GM19035 (cell line): ENCODE results near the gene GIGYF1.

ENCODE experiments used
- ATAC-seq: cut with Tn5 transposase; IDR thresholded peaks from one replicate; pipeline ENCODE4 v1.9.1; 2021; ENCODE audit not compliant: unreplicated experiment

GIGYF1 gene

DNA sequence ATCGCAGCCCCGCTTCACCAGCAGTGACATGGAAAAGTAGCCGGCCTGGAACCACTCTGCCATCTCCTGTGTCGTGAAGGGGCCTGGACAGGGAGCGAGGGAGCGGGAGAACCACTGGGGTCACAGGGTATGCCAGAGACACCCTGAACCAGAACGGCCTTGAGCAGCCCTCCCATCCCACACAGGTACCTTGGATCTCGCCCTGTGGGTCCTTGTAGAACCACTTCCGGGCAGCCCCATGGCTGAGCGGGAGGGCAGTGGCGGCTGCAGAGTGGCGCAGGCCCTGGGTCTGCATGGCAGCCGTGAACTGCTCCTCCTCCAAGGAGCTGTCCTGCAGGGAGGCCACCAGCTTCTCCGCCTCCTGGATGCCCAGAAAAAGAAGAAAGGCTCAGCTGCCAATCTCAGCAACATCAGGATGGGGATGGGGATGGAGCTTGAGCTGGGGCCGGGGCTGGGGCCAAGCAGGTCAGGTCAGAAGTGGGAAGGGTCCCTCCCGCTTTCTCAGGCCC is 9.5 kb downstream of the GIGYF1 start:
- no peak for ATAC-seq

DNA sequence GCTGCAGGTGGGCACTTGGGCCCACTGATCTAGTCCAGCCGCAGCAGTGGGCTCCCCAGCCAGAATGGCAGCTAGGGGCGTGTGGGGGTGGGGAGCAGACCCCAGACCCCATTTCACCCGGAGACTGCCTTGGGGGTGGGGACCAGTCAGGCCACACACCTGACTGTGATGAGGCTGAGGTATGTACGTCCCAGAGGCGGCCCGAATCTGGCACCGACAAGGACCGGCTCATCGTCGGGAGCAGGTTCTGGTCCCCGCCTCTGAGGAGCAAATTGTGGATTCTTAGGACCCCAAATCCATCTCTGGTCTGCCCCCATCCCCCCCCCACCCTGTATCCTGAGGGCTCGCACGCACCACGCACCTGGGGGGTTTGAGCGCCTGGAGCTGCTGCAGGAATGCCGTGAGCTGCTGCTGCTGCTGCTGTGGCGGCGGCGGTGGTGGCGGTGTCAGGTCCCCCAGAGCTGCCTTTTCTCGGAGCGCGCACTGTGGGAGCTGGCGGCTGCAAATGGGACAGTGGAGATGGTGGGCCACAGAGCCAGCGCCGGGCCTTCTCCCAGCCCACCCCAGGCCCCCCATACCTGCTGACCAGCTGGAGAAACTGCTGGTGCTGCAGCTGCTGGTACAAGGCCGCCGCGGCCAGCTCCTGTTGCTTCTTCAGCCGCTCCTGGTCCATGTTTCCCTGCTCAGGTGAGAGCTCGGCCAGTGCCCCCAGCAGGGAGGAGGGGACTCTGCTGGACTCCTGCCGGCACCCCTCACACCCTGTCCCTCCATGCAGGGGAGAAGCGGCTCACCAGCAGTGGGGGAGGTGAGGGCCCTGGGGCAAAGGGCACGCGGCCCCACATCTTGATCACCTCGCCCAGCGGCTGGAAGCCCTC is 10.2 kb downstream of the GIGYF1 start:
- ATAC-seq: no peak

DNA sequence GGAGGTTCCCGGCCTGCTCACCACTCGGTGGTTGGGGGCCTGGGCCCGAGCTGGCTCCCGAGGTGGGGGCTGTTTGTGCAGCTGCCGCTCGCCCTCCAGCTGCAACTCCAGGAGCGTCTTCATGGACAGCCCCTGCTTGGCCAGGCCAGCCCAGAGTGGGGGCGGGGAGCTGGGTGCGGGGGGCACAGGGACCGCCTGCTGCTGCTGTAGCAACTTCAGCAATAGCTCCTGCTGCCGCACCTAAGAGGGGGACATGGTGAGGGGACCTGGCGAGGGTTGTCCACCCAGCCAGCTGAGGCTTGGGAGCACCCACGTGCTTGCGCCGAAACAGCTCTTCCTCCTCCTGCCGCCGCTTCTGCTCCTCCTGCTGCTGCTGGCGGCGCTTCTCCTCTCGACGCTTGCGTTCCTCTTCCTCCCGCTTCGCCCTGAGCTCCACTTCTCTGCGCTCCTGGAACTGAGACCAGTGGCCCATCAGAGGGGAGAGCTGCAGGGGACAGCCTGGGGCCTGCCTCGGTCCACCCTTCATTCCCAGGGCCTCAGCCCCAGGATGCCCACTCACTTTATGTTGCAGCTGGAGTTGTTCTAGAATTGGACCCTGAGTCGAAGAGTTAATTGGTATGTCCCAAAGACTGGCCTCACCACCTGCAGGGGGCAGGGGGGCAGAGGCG is 10.9 kb downstream of the GIGYF1 start:
- no peak for ATAC-seq

DNA sequence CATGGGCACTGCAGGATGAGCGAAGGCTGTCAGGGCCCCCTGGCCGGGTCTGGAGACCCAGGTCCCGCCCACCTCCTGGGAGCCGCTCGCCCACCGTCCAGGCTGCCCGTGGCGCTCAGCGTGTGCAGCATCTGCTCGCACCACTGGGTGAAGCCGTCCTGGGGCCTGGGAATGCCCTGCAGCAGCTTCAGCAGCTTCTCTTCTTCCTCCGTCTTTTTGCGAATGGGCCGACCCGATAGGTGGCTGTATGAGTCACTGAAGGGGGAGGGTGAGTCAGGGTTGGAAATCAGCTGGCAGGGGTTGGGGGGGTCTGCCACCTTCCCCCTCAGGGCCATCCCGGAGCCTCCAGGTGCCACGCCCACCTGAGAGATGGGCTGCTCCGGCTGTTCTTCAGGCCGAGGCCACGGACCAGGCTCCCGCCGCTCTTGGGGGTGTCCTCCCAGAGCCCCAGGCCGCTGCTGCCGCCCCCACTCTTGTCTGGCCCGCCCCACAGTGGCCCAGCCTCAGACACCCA is 11.8 kb downstream of the GIGYF1 start:
- no peak for ATAC-seq

DNA sequence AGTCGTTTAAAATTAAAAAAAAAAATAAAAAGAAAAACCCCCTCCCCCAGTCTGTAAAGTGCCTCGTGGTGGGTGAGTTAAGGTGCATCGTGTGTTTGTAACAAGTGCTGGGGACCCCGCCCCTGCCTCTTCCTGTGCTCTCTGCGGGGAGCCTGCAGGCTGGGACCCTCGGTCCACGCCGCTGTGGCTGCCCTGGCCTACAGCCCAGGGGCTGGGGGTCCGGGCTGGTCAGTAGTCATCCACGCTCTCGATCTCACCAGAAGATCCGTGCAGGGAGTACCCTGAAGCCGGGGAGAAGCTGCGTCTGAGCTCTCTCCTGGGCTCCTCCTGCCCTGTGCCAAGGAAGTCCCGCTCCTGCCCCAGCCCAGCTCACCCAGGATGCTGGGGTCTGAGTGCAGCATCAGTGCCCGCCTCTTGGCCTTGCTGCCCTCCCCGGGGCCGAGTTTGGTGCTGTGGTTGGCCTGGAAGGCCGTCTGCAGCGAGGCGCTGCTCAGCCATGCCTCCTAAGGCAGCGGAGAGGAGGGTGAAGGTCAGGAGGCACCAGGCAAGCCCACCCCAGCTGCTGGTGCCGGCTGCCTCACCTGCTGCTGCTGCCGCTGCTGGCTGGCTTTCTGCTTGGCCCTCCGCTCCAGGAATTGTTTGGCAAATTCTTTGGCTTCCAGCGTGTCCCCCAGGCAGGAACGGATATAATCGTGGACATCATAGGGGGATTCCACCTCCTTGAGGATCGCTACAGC is 12.4 kb downstream of the GIGYF1 start:
- ATAC-seq: no peak

DNA sequence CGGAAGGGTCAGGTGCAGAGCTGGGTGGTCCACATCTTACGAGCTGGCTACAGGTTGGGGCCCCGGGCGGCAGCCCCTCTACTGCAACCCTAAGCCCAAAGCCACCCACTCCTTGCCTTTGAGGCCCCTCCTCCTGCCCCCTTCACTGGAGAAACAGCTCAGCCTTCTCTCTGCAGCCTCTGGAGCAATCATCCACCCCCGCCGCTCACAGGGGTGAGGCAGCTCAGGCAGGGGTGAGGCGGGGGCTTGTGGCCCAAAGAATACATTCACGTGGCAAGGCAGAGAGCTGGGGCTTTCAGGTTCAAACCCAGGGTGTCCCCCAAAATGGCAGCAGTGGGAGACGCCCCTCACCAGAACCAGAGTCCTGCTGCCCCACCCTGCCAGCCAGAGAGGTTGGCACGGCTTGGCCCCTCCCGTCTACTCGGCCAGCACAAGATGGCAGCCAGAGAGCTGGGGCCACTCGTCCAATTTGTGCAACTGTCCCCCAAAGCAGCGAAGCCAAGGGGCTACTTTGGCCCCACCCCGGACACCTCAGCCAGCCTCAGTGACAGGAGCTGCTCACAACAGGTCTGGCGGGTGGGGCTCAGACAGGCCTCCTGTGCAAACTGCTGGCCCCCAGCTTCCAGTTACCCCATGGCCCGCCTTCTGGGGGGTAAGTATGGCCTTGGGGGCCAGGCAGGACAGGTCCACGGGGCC is 13.3 kb downstream of the GIGYF1 start:
- no peak for ATAC-seq

DNA sequence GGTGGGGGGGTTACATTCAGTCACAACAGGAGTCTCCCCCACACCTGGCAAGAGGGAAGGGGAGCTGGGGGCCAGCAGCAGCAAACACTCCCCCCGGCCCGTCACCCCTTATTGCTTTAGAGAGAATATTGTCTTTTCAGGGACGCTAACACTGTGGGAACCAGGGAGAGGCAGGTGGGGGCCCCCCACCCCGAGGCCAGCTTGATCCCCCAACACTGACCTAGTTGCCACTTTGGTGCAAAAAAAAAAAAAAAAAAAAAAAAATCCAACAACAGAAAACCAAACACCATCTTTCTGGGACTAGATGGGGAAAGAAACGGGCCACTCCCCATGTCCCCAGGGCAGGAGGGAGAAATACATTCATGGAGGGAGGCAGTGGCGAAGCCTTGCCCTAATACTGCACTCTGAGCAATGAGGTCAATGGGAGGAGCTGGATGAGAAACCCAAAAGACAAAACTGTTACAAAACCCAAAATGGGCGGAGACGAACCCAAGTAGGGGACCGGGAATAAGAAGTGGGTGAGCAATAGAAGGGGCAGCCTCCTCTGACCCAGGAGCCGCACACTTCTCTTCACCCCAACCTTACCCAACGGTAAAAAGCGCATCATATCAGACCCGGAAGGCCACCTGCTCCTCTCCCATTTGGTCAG is 14.0 kb downstream of the GIGYF1 start:
- no peak for ATAC-seq

DNA sequence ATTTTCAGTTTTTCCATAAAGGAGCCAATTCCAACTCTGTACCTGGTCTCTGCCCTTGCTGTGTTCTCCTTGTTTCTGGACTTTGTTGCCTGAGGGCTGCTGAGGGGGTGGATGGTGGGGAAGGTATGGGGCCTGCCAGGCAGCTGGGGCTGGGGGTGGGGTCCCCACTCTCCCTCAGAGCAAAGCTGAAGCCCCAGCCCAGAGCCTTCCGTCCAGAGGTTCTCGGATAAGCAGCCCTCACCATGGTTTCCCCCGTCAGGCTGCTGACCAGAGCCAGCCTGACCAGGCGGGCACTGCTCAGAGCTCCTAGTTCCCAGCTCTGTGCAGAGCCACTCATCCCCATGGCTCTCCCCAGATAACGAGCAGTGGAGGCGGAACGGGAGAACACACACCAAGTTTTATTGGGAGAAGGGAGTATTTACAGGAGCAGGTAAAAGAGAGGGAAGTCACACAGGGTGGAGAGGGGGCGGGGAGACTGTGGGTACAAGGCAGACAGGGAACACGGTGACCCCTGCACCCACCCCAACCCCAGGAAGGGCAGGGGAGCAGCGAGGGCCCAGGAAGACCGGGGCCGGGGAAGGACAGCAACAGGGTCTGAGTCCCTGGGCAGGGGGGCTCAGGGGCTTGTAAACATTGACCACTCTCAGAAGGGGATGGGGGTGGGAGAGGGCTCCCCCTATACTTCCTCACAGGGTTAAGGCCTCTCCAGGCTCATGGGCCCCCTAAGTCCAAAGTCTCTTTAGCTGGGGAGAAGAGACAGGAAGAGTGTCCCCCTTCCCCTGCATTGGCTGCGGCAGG is 14.7 kb downstream of the GIGYF1 start:
- no peak for ATAC-seq

DNA sequence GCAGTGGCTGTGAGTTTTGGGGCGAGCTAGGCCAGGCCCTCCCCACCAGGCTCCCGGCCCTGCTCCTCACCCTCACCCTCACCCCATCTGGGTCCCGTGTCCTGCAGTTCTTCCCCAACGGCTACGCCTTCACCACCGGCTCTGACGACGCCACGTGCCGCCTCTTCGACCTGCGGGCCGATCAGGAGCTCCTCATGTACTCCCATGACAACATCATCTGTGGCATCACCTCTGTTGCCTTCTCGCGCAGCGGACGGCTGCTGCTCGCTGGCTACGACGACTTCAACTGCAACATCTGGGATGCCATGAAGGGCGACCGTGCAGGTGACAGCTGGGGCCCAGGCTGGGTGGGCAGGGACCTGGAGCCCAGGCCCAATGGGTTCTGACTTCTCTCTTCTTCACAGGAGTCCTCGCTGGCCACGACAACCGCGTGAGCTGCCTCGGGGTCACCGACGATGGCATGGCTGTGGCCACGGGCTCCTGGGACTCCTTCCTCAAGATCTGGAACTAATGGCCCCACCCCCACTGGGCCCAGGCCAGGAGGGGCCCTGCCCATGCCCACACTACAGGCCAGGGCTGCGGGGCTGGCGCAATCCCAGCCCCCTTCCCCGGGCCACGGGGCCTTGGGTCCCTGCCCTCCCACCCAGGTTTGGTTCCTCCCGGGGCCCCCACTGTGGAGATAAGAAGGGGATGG is 15.6 kb downstream of the GIGYF1 start:
- ATAC-seq: no peak

DNA sequence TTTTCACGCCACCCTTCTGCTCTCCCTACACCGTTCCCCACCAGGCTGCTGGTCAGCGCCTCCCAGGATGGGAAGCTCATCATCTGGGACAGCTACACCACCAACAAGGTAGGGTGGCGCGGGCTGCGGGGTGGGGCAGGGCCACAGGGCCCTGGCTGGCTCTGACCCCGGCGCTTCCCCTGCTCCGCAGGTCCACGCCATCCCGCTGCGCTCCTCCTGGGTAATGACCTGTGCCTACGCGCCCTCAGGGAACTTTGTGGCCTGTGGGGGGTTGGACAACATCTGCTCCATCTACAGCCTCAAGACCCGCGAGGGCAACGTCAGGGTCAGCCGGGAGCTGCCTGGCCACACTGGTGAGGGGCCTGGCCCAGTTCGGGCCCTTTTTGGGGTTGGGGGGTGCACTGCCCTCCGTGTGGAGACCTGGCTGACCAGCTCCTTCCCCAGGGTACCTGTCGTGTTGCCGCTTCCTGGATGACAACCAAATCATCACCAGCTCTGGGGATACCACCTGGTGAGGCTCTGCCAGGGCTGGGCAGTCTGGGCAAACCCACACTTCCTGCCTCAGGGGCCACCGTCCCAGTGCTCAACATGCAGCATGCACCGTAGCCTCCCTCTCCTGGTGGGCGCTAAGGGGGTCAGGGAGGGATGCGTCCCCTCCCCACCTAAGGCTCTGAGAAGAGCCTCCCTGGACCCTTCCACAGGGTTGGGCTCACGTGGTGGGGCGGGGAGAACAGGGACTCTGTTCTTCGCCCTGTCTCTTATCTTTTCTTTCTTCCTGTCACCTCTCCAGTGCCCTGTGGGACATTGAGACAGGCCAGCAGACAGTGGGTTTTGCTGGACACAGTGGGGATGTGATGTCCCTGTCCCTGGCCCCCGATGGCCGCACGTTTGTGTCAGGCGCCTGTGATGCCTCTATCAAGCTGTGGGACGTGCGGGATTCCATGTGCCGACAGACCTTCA is 16.5 kb downstream of the GIGYF1 start:
- no peak for ATAC-seq

DNA sequence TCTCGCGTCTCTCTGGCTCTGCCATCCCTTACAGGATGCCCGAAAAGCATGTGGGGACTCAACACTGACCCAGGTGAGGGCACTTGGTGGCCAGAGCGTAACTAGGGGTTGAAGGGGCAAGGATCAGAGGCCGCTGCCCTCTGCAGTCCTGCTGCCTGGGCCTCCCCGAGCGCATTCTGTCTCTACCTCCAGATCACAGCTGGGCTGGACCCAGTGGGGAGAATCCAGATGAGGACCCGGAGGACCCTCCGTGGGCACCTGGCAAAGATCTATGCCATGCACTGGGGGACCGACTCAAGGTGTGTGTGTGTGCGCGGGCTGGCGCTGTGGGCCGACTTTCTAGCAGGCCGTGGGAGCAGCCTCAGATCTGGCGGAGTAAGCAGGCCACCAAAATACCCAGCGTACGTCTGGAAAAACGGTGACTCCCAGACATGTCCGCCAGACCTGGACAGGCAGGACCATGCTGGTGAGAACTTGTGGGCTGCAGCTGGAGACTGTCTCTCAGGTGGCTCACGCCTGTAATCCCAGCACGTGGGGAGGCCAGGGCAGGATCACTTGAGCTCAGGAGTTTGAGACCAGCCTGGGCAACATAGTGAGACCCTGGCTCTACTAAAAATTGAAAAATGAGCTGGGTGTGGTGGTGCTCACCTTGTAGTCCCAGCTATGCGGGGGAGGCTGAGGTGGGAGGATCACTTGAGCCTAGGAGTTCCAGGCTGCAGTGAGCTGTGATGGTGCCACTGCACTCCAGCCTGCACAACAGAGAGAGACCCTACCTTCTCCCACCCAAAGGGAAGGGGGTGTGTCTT is 17.3 kb downstream of the GIGYF1 start:
- ATAC-seq: no peak

DNA sequence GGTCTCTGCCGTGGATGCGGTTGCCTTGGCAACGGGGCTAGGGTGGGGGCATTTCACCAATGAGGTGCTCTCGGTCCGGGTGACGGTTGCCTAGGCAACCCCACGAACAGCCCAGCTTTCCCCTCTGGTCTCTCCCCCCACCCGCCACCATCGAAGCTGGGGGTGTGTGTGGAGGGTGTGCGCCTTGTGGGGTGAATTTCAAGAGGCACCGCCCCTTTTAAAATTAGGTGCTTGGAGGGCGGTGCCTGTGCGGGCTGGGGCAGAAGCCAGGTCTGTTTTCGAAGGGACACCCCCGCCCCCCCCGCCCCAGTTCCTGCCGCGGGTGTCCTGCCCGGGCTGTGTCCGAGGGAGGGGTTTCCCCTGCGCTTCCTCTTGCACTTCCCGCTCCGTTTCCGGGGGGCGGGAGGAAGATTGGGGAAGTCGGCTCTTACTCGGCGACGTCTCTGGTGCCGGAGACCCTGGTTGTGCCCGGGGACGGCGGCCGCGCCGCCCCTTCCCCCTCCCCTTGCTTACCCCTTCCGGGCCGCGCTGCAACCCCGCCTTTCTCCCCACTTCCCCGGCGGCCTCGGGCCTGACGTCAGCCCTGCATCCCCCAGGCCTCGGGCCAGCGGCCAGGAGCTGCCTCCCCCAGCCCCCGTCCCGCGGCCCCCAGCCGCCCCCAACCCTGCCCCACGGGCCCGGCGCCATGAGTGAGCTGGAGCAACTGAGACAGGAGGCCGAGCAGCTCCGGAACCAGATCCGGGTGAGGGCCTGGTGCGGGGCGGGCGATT is 18.3 kb downstream of the GIGYF1 start:
- peak; percentile 36 for ATAC-seq

DNA sequence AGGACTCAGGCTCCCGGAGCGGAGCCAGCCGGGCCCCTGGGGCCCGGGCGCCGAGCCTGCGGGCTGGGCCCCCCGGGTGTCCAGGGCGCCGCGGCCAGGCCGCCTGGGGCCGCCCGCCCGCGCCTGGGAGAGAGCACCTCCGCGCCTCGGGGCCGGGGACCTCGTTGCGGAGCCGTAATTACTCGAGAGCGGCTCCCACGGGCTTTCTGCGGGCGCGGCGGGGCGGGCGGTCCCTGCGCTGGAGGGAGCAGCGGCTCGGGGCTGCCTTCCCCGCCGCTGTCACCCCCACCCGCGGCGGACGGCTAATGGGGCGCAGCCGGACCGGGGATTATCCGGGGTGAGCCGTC is 19.0 kb downstream of the GIGYF1 start:
- no peak for ATAC-seq

DNA sequence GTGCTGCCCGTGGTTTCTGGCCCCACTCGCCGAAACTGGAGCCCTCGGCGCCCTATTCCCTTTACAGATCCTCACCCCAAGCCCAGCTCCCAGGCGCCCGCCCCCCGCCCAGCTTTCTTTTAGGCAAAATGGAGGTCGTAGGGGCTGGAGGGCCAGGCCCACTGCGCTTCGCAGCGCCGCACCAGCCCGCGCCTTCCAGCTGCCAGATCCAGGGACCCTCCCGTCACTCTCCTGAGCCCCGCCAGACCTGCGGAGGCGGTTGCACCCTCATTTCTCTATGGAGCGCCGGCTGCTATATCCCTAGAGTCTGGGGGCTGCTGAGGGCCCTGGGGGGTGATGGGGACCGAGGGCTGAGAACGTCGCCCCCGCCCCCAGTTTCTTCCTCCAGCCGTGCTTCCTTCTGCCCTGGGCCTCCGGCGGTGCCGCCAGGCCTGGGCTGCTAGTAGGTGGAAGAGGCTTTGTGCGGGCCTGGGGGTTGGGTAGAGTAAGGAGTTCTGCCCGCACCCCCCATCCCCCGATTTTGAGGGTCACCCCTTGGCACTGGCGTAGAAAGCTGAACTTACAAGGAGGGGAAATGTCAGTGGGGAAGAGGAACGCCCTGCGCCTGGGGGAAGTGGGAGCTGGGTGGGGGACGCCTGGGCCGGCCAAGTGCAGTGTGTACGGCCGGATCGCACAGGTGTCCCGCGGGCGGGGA is 19.5 kb downstream of the GIGYF1 start:
- ATAC-seq: no peak

DNA sequence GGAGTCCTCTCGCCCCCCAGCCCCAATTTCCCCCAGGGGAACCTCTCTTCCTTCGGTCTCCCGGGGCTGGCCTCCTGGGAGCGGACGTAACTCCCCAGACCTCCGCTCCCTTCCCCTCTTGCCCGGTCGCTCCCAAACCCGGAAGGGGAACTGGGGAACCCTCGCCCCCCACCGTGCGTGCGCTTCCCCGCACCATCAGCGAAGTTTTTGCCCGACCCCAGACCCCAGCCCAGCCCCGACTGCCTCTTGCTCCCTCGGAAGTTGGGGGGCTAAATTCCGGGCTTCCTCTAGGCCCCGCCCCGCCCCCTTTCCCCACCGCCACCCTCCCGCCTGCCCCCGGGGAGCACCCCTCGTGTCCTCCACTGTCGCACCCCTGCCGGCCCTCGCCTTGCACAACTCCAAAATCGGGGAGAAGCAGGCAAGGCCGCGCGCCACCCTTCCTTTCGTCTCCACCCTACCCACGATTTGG is 20.1 kb downstream of the GIGYF1 start:
- ATAC-seq: peak; percentile 5
